GM10248 (cell line): ENCODE measurements around the gene UBE2E3.
A peak's percentile ranks its signal among the peaks of the same experiment; 100 is the strongest.

Source experiments
- CTCF ChIA-PET: fragments of 300-600 bp; sonication (Branson Sonifier 250); formaldehyde crosslinking; extraction: SDS; loops from one replicate; lab custom pipeline; 2021; ENCODE audit warnings: antibody characterized with exemption; lab: Yijun Ruan, JAX
- POLR2A ChIA-PET: fragments of 350-650 bp; sonication (Branson Sonifier 250); formaldehyde crosslinking; extraction: SDS; loops from one replicate; lab custom pipeline; 2020; ENCODE audit warnings: antibody characterized with exemption; lab: Yijun Ruan, JAX
- DNase-seq: peaks from one replicate; pipeline ENCODE4 v3.0.0; 2012; ENCODE audit errors: extremely low spot score
- CTCF ChIP-seq: IDR thresholded peaks from 2 replicates; pipeline ENCODE4 v1.5.1; 2012; ENCODE audit warnings: mild to moderate bottlenecking, low read depth; ENCODE audit errors: extremely low read depth, missing control alignments, control extremely low read depth

Gene UBE2E3

GRCh38 chr2:180980943-180981911, 822 bp downstream of the UBE2E3 start:
- DNase-seq, result peak; percentile 41
- POLR2A ChIA-PET, result interaction anchor here (0.6 to 0.7 kb wide), 4 partner anchors 42 to 933 kb away, joined by 3 to 4 read pairs (median 4); no protein-coding TSS in a partner anchor
- CTCF ChIA-PET, result interaction anchor here (0.8 to 4.1 kb wide), 20 partner anchors 9 to 914 kb away, joined by 3 to 53 read pairs (median 7); no protein-coding TSS in a partner anchor
- no peak for TF ChIP-seq CTCF

GRCh38 chr2:180983468-180984242, 3.2 kb downstream of the UBE2E3 start:
- ChIA-PET CTCF (interaction anchor here (0.9 to 1.5 kb wide), 4 partner anchors 9 to 76 kb away, joined by 3 to 10 read pairs (median 6); no protein-coding TSS in a partner anchor), POLR2A (no interaction called here)
- DNase-seq, result peak; percentile 18
- TF ChIP-seq CTCF, result peak; percentile 37

GRCh38 chr2:180985771-180986395, 5.5 kb downstream of the UBE2E3 start:
- CTCF ChIA-PET, result no interaction called here

GRCh38 chr2:180987146-180987545, 6.7 kb downstream of the UBE2E3 start:
- CTCF ChIA-PET, result no interaction called here
- POLR2A ChIA-PET, result no interaction called here
- no peak for TF ChIP-seq CTCF
- no peak for DNase-seq

More at GRCh38 chr2:180985771-180986395, 5.5 kb downstream of the UBE2E3 start:
- no peak for DNase-seq
- TF ChIP-seq CTCF, result no peak
- POLR2A ChIA-PET, result no interaction called here

GRCh38 chr2:180990337-180990736, 9.9 kb downstream of the UBE2E3 start:
- TF ChIP-seq CTCF, result no peak
- ChIA-PET POLR2A (no interaction called here), CTCF (interaction anchor here (6.1 kb wide), 1 partner anchor 10 kb away, joined by 53 read pairs; the partner anchor contains the start of gene UBE2E3)
- DNase-seq, result no peak
